ENCODE results near the gene GALK1.

The GALK1 gene

GRCh38 chr17:75748706-75749105 lies 16.3 kb downstream of the GALK1 start:
- no peak for DNase-seq

- DNase-seq = no peak
Observed at GRCh38 chr17:75743625-75744206, 21.3 kb downstream of the GALK1 start.

GRCh38 chr17:75742337-75742736 lies 22.7 kb downstream of the GALK1 start:
- no peak for DNase-seq

- DNase-seq = no peak
Observed at GRCh38 chr17:75740631-75741077, 24.3 kb downstream of the GALK1 start.

- DNase-seq = no peak
Observed at GRCh38 chr17:75740215-75740614, 24.8 kb downstream of the GALK1 start.

GRCh38 chr17:75739801-75740200 lies 25.2 kb downstream of the GALK1 start:
- no peak for DNase-seq

- DNase-seq = no peak
Observed at GRCh38 chr17:75739174-75739573, 25.8 kb downstream of the GALK1 start.

- peak; percentile 93 to 95 (median 94) for DNase-seq
Observed at GRCh38 chr17:75738218-75738802, 26.7 kb downstream of the GALK1 start.

GRCh38 chr17:75737133-75737962 lies 27.6 kb downstream of the GALK1 start:
- no peak for DNase-seq

- DNase-seq = no peak
Observed at GRCh38 chr17:75736173-75736835, 28.7 kb downstream of the GALK1 start.

GRCh38 chr17:75734674-75735294 lies 30.2 kb downstream of the GALK1 start:
- no peak for DNase-seq

GRCh38 chr17:75733471-75733870 lies 31.5 kb downstream of the GALK1 start:
- DNase-seq = no peak

GRCh38 chr17:75731716-75732498 lies 33.1 kb downstream of the GALK1 start:
- DNase-seq = no peak

- DNase-seq = no peak
Observed at GRCh38 chr17:75731086-75731715, 33.8 kb downstream of the GALK1 start.

- no peak for DNase-seq
Observed at GRCh38 chr17:75730065-75730464, 34.9 kb downstream of the GALK1 start.

- no peak for DNase-seq
Observed at GRCh38 chr17:75729351-75729750, 35.6 kb downstream of the GALK1 start.

- no peak for DNase-seq
Observed at GRCh38 chr17:75727391-75727790, 37.6 kb downstream of the GALK1 start.

GRCh38 chr17:75725504-75725903 lies 39.5 kb downstream of the GALK1 start:
- DNase-seq = no peak

GRCh38 chr17:75724016-75725003 lies 40.7 kb downstream of the GALK1 start:
- DNase-seq = no peak

- DNase-seq = peak; percentile 40 to 71 (median 56)
Observed at GRCh38 chr17:75723171-75723930, 41.6 kb downstream of the GALK1 start.
